ENCODE results near the gene GM2A.
A peak's percentile ranks its signal among the peaks of the same experiment; 100 is the strongest.
"Not testable (repeated sequence)": the region's sequence is repeated elsewhere in the genome, so short reads cannot be mapped to it uniquely, and the experiment has no call there.

The GM2A gene

GRCh38 chr5:151236888-151237287 is 16.1 kb upstream of the GM2A start:
- H3K27me3 ChIP-seq (replicated peaks; ENCODE audit: control insufficient read depth, insufficient read depth, low read length) = no peaks in the 10 kb centered on the region
- no peak for TF ChIP-seq CTCF (IDR thresholded peaks at IDR 0.05; ENCODE audit: insufficient read depth, low read length, poor library complexity, severe bottlenecking)
- H3K4me3 ChIP-seq (replicated peaks; ENCODE audit: low read depth, low read length) = no peak overlapping the region
- H3K36me3 ChIP-seq (ENCODE audit: control insufficient read depth, insufficient read depth, low read length) = no peaks in the 10 kb centered on the region
- DNase-seq (ENCODE audit: extremely low read depth, insufficient read length) = no peak

- DNase-seq (ENCODE audit: extremely low read depth, insufficient read length) = no peak
- Histone ChIP-seq H3K27me3 (replicated peaks; ENCODE audit: control insufficient read depth, insufficient read depth, low read length) (no peaks in the 10 kb centered on the region), H3K36me3 (ENCODE audit: control insufficient read depth, insufficient read depth, low read length) (no peaks in the 10 kb centered on the region), H3K4me3 (replicated peaks; ENCODE audit: low read depth, low read length) (no peak overlapping the region)
- no peak for TF ChIP-seq CTCF (IDR thresholded peaks at IDR 0.05; ENCODE audit: insufficient read depth, low read length, poor library complexity, severe bottlenecking)
Measured at GRCh38 chr5:151237685-151238084, 15.3 kb upstream of the GM2A start.

- H3K27me3 ChIP-seq (replicated peaks; ENCODE audit: control insufficient read depth, insufficient read depth, low read length) = no peaks in the 10 kb centered on the region
- peak; percentile 81 for DNase-seq (ENCODE audit: extremely low read depth, insufficient read length)
- peak overlapping the region; percentile 45 for H3K4me3 ChIP-seq (replicated peaks; ENCODE audit: low read depth, low read length)
- no peaks in the 10 kb centered on the region for H3K36me3 ChIP-seq (ENCODE audit: control insufficient read depth, insufficient read depth, low read length)
- peak; percentile 30 for TF ChIP-seq CTCF (IDR thresholded peaks at IDR 0.05; ENCODE audit: insufficient read depth, low read length, poor library complexity, severe bottlenecking)
Measured at GRCh38 chr5:151238303-151238741, 14.7 kb upstream of the GM2A start.

- DNase-seq (ENCODE audit: extremely low read depth, insufficient read length) = peak; percentile 60
- TF ChIP-seq CTCF (IDR thresholded peaks at IDR 0.05; ENCODE audit: insufficient read depth, low read length, poor library complexity, severe bottlenecking) = peak; percentile 89
- H3K27me3 ChIP-seq (replicated peaks; ENCODE audit: control insufficient read depth, insufficient read depth, low read length) = no peaks in the 10 kb centered on the region
- H3K4me3 ChIP-seq (replicated peaks; ENCODE audit: low read depth, low read length) = peak overlapping the region; percentile 45
- H3K36me3 ChIP-seq (ENCODE audit: control insufficient read depth, insufficient read depth, low read length) = no peaks in the 10 kb centered on the region
Measured at GRCh38 chr5:151239237-151239861, 13.6 kb upstream of the GM2A start.

- not testable (repeated sequence) for H3K4me3 ChIP-seq (replicated peaks; ENCODE audit: low read depth, low read length); H3K36me3 ChIP-seq (ENCODE audit: control insufficient read depth, insufficient read depth, low read length); H3K27me3 ChIP-seq (replicated peaks; ENCODE audit: control insufficient read depth, insufficient read depth, low read length); DNase-seq (ENCODE audit: extremely low read depth, insufficient read length)
Measured at GRCh38 chr5:151240268-151240835, 12.6 kb upstream of the GM2A start.

- H3K36me3 ChIP-seq (ENCODE audit: control insufficient read depth, insufficient read depth, low read length) = no peaks in the 10 kb centered on the region
- H3K4me3 ChIP-seq (replicated peaks; ENCODE audit: low read depth, low read length) = no peak overlapping the region
- H3K27me3 ChIP-seq (replicated peaks; ENCODE audit: control insufficient read depth, insufficient read depth, low read length) = no peaks in the 10 kb centered on the region
- peak; percentile 52 for DNase-seq (ENCODE audit: extremely low read depth, insufficient read length)
- no peak for TF ChIP-seq CTCF (IDR thresholded peaks at IDR 0.05; ENCODE audit: insufficient read depth, low read length, poor library complexity, severe bottlenecking)
Measured at GRCh38 chr5:151240924-151241635, 11.9 kb upstream of the GM2A start.

Measured in GM06990 (cell line).